ENCODE data around the gene KRTAP12-1.

- TF ChIP-seq POLR2A (IDR thresholded peaks at IDR 0.05; ENCODE audit: extremely low read depth, insufficient read length) = no peak
- TF ChIP-seq, protein P1, sequence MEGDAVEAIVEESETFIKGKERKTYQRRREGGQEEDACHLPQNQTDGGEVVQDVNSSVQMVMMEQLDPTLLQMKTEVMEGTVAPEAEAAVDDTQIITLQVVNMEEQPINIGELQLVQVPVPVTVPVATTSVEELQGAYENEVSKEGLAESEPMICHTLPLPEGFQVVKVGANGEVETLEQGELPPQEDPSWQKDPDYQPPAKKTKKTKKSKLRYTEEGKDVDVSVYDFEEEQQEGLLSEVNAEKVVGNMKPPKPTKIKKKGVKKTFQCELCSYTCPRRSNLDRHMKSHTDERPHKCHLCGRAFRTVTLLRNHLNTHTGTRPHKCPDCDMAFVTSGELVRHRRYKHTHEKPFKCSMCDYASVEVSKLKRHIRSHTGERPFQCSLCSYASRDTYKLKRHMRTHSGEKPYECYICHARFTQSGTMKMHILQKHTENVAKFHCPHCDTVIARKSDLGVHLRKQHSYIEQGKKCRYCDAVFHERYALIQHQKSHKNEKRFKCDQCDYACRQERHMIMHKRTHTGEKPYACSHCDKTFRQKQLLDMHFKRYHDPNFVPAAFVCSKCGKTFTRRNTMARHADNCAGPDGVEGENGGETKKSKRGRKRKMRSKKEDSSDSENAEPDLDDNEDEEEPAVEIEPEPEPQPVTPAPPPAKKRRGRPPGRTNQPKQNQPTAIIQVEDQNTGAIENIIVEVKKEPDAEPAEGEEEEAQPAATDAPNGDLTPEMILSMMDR (IDR thresholded peaks at IDR 0.05; ENCODE audit: low read depth, low read length) = no peak
- TF ChIP-seq, protein P2, sequence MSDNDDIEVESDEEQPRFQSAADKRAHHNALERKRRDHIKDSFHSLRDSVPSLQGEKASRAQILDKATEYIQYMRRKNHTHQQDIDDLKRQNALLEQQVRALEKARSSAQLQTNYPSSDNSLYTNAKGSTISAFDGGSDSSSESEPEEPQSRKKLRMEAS (IDR thresholded peaks at IDR 0.05; ENCODE audit: low read depth, low read length) = no peak
Observed at GRCh38 chr21:44681861-44682579, at the start of gene KRTAP12-1.
